Heart left ventricle (tissue), 13 donors: ENCODE results near the gene PPP1R37.

Source experiments
- POLR2A ChIP-seq, 2 donors: fragments of 450-650 bp; IDR thresholded peaks; one replicate each; pipeline ENCODE4 v1.6.1; 2017; ENCODE audit warnings: antibody characterized with exemption in 2 of 2, mild to moderate bottlenecking in 2 of 2, moderate library complexity in 2 of 2
- TF ChIP-seq, protein P1 (sequence below), 12 donors: fragments of 200-600 bp; sonication (generic) in 4 of 12; IDR thresholded peaks; one replicate each; pipeline versions ENCODE4 v1.5.0 to v1.8.0; 2018 to 2022; ENCODE audit warnings: antibody characterized with exemption in 12 of 12, mild to moderate bottlenecking in 5 of 12
- donor health status: ischemic (EF 13 %, LVEDD 7.1; RV severe dilation, severe dysfunction).
- donor health status: DM: no; HTN: yes; CAD: no.
- donor health status: DM: no; HTN: no; CAD: no.
- donor health status: ischemic (EF 25% LVEDD 6.9; RV normal size, moderate dysfunction).
- donor health status: ischemic (EF 25% LVEDD 5.7; RV mildly dilated, moderate dysfunction).
- donor health status: ischemic (EF 35%, LVEDD 5.7; RV mildly dilated, moderate dysfunction).
- donor health status: nonischemic (EF 11% LVEDD 7.7; RV severe dilation, severe dysfunction).
- donor health status: DM: yes; HTN: yes; CAD: no.
- donor health status: PGD.
- donor health status: ischemic (EF 29% LVEDD 5.4; RV normal size, mild dysfunction).
- donor health status: nonischemic (EF 23%, LVEDD 6.1; RV moderate dilation, normal function).

DNA sequence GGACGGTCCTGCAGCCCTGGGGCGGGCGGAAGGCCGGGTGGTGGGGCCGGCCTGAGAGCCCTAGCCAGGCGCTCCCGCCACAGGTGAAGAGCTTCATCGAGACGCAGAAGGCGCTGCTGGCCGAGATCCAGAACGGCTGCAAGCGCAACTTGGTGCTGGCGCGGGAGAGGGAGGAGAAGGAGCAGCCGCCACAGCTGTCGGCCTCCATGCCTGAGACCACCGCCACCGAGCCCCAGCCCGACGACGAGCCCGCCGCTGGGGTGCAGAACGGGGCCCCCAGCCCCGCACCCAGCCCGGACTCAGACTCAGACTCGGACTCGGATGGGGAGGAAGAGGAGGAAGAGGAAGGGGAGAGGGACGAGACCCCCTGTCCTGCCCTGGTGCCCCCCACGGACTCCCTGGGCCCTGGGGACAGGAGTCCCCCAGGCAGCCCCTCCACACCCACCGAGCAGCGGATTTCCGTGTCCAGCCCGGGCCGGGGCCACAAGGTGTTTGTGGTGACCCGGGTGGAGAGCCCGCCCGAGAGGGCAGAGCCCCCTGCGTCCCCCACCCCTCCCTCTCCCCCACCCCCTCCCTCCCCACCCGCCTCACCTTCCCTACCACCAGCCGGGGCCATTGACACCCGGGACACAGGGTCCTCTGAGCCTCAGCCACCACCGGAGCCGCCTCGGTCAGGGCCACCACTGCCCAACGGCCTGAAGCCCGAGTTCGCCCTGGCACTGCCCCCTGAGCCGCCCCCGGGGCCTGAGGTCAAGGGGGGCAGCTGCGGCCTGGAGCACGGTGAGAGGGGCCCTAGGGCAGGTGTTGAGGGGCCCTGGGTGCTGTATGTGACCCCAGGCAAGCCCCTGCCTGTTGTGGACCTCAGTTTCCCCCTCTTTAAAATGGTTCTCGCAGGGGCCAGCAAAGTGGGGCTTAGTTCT lies 52.6 kb downstream of the PPP1R37 start:
- TF ChIP-seq, protein P1, sequence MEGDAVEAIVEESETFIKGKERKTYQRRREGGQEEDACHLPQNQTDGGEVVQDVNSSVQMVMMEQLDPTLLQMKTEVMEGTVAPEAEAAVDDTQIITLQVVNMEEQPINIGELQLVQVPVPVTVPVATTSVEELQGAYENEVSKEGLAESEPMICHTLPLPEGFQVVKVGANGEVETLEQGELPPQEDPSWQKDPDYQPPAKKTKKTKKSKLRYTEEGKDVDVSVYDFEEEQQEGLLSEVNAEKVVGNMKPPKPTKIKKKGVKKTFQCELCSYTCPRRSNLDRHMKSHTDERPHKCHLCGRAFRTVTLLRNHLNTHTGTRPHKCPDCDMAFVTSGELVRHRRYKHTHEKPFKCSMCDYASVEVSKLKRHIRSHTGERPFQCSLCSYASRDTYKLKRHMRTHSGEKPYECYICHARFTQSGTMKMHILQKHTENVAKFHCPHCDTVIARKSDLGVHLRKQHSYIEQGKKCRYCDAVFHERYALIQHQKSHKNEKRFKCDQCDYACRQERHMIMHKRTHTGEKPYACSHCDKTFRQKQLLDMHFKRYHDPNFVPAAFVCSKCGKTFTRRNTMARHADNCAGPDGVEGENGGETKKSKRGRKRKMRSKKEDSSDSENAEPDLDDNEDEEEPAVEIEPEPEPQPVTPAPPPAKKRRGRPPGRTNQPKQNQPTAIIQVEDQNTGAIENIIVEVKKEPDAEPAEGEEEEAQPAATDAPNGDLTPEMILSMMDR (IDR thresholded peaks at IDR 0.05): no peak
- no peak for TF ChIP-seq POLR2A (IDR thresholded peaks at IDR 0.05)
